Measurements from ENCODE around the gene MZT2A. TPM values are rescaled to one million over a fixed set of nuclear protein-coding genes. Genes with fewer than 3 reads are reported as not detected.
"Not testable (repeated sequence)": the region's sequence is repeated elsewhere in the genome, so short reads cannot be mapped to it uniquely, and the experiment has no call there.

The MZT2A gene, protein sequence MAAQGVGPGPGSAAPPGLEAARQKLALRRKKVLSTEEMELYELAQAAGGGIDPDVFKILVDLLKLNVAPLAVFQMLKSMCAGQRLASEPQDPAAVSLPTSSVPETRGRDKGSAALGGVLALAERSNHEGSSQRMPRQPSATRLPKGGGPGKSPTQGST
- 10 to 100 TPM; 72.3 to 84.6 TPM for total RNA-seq
- long read RNA-seq, transcript MZT2A-201 (3 exons, 624 nt) = major isoform, 22 of 41 reads
- long read RNA-seq, transcript MZT2A-204 (4 exons, 980 nt) = minor isoform, 7 of 41 reads
- long read RNA-seq, partial matches to known transcripts = 9 of 41 reads
- long read RNA-seq, other reads (novel, unspliced or antisense) = 3 of 41 reads

DNA sequence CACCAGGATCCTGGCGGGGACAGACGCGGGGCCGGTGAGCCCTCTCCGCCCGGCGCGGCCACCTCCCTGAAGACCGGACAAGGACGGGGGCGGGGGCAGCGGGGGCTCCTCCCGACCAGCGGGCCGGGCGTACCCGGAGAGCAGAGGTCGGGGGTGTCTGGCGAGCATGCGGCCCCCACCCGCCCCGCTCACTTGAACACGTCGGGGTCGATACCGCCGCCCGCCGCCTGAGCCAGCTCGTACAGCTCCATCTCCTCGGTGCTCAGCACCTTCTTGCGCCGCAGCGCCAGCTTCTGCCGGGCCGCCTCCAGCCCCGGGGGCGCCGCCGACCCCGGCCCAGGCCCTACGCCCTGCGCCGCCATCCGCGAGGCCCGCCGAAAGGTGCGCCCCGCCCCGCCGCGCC, at the start of gene MZT2A:
MZT2A (minus strand) TSS at position 383 of the 403 bp plus-strand sequence; CDS start at position 362, 21 bp downstream.
- DNase-seq (peak in 1 of 2 donors; percentile 38), ATAC-seq (peak; percentile 2)
- intact Hi-C loops (cut with DNase I, micrococcal nuclease) = not testable (repeated sequence)

- DNase-seq; ATAC-seq; intact Hi-C loops (cut with DNase I, micrococcal nuclease): not testable (repeated sequence)
Measured at GRCh38 chr2:131538856-131539255, 46.7 kb upstream of the MZT2A start.

GRCh38 chr2:131536841-131537240, 44.6 kb upstream of the MZT2A start:
- ATAC-seq; intact Hi-C loops (cut with DNase I, micrococcal nuclease); DNase-seq: not testable (repeated sequence)

DNA sequence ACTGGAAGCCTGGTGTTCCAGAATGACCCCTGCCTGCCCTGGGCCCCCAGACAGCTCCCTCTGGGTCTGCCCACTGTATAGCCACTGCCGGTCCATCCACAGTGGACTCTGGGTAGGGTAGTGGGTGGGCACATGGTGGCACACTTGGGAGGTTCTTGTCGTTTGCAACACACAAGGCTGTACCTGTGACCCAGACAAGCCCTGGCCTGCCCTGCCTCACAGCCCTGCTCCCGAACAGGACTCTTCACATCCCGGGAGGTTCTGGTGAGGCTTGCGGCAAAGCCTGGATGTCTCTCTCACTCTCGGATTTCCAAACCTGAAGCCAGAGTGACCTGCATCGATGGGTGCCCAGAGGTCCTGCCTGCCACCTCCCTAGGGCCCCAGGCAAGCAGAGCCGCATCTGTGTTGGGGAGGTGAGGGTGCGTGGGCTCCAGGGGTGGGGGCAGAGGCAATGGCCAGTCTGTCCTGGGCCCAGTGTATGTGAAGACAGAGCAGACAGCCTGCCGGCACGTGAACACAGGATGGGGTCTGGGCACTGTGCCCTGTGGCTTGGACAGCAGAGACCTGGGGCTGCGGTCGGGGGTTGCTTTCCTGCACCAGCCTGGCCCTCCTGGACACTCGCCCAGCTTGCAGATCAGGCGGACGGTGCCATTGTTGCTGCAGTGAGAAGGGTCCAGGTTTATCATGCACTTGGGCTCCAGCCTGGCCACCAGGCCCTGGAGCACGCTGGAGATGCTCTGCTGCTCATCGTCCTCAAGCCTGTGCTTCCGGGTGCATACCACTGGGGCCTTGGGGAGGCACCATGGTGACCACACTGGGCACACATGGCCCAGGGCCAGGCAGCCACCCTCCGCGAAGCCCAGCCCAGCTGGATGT, 44.0 kb upstream of the MZT2A start:
- intact Hi-C loops (cut with DNase I, micrococcal nuclease); DNase-seq; ATAC-seq: not testable (repeated sequence)

- no peak for ATAC-seq
- no peak for DNase-seq
- intact Hi-C loops (cut with DNase I, micrococcal nuclease) = no loop called here
Measured at GRCh38 chr2:131535526-131535925, 43.3 kb upstream of the MZT2A start.

GRCh38 chr2:131534965-131535364, 42.8 kb upstream of the MZT2A start:
- ATAC-seq; intact Hi-C loops (cut with DNase I, micrococcal nuclease); DNase-seq: not testable (repeated sequence)

- intact Hi-C loops (cut with DNase I, micrococcal nuclease); ATAC-seq; DNase-seq: not testable (repeated sequence)
Measured at GRCh38 chr2:131534317-131534672, 42.1 kb upstream of the MZT2A start.

- ATAC-seq; intact Hi-C loops (cut with DNase I, micrococcal nuclease); DNase-seq: not testable (repeated sequence)
Measured at GRCh38 chr2:131533609-131534316, 41.6 kb upstream of the MZT2A start.

- ATAC-seq; DNase-seq; intact Hi-C loops (cut with DNase I, micrococcal nuclease): not testable (repeated sequence)
Measured at GRCh38 chr2:131532723-131533608, 40.8 kb upstream of the MZT2A start.

- DNase-seq; intact Hi-C loops (cut with DNase I, micrococcal nuclease): not testable (repeated sequence)
Measured at GRCh38 chr2:131531547-131532185, 39.5 kb upstream of the MZT2A start.

DNA sequence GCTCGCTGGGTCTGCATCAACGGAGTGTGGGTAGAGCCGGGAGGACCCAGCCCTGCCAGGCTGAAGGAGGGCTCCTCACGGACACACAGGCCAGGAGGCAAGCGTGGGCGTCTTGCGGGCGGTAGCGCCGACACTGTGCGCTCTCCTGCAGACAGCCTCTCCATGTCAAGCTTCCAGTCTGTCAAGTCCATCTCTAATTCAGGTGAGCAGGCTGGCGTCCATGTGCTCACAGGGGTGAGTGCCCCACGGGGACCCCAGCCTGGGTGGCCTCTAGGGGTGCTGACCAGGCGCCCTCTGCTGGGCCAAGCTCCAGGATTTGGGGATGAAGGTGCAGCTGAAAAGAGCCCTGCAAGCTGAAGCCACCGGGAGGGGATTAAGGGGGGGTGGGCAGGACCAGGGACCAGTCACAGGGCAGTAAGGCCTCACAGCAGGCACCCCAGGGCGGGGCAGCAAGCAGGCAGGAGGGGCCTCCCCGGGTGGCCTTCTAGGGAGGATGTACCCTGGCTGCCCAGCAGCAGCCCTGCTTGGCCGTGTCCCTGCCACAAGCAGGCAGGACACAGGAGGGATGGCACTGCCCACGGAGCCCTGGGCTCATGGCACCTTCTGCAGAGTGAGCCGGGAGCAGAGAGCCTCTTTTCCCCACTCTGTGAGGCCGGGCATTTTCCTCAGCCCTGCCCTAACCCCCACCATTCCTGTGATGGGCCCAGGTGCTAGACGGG, 38.6 kb upstream of the MZT2A start:
- ATAC-seq; intact Hi-C loops (cut with DNase I, micrococcal nuclease); DNase-seq: not testable (repeated sequence)

More at GRCh38 chr2:131531547-131532185, 39.5 kb upstream of the MZT2A start:
- ATAC-seq = not testable (repeated sequence)

DNA sequence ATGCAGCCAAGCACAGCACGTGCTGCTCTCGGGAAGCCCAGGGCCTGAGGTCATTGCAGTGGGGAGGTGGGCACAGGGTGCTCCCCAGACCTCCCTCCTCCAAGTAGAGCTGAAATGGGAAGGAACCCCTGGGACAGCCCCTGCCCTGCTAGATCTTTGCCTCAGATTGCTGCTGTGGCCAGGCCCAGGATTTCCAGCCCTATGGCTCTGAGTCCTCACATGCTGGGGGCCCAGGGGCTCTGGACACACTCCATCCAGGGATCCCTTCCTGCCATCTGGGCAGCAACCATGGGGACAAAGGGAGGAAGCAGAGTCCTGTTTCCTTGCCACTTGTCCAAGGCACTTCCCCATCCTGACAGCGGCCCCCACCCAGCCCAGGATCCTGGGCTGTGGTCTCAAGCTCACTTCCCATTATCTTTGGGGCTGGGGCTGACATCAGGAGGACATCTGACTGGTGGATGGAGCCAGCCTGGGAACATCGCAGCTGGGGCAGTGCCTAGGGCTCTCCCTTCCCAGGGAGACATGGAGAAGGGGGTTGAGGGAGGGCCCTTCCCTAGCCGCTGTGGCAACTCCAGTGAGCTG, 37.8 kb upstream of the MZT2A start:
- intact Hi-C loops (cut with DNase I, micrococcal nuclease); DNase-seq; ATAC-seq: not testable (repeated sequence)

DNA sequence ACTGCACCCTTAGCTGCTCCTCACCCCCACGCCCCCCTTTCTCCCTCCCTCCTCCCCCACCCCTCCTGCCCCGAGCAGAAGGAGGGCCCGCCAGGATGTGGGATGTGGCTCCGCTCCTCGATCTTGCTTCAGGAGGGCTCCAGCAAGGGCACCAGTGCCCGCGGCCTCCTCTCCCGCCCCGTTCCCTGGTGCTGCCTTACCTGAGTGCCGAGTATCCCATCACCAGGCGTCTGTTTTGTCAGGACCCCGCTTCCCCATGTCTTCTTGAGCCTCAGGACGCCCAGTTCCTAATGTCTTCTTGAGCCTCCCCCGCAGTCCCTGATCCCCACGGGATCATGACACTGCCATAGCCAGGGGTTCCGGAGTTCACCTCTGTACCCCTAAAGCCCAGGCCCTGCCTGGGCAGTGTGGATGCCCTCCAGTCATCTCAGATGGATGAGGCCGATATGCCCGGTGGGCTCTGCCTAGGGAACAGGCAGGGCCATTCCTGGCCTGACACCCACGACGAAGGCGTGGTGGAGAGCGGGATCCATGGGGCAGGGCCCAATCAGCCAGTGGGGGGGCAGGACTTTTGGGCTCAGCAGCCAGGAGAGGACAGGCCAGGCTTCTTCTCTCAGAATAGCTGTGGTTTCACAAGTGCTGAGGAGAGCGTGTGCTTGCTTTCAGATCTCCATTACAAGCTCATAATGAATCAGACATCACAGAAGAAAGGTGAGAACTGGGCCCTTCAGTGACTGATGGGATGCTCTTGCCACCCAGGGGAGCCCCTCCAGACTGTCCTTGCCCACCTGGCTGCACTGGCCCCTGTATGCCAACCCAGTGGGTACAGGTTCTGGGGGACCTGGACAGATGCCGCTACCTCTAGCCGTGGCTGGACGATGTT, 37.0 kb upstream of the MZT2A start:
- intact Hi-C loops (cut with DNase I, micrococcal nuclease); ATAC-seq: not testable (repeated sequence)
- peak in 1 of 2 donors; percentile 22 for DNase-seq

DNA sequence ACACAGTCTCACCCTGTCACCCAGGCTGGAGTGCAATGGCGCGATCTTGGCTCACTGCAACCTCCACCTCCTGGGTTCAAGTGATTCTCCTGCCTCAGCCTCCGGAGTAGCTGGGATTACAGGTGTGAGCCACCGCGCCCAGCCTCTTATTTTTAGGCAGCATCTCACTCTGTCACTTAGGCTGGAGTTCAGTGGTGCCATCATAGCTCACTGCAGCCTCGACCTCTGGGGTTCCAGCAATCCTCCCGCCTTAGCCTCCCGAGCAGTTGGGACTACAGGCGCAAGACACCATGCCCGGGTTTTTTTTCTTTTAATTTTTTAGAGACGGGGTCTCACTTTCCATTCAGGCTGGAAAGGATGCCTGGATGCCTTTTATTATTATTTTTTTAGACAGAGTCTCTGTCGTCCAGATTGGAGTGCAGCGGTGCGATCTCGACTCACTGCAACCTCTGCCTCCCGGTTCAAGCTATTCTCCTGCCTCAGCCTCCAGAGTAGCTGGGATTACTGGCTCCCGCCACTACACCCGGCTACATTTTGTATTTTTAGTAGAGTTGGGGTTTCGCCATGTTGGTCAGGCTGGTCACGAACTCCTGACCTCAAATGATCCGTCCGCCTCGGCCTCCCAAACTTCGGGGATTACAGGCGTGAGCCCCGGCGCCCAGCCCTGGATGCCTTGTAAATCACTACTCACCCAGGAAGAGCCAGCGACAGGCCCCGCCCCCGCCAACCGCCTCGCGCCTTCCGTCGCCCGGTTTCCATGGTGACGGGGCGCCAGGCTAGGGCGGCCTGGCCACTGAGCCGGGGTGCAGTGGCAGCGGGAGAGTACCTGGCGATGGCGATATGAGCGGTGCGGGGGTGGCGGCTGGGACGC, 35.2 kb upstream of the MZT2A start, which contains the start of gene CCDC74A:
CCDC74A (plus strand) TSS at position 758 of the 871 bp plus-strand sequence; CDS start at position 841, 83 bp downstream.
- intact Hi-C loops (cut with DNase I, micrococcal nuclease) = not testable (repeated sequence)
- ATAC-seq (peak; percentile 97), DNase-seq (peak; percentile 77 to 88)

Data from left colon (tissue), 2 donors.